EL (cell line): ENCODE measurements around the gene IRX4.
A peak's percentile ranks its signal among the peaks of the same experiment; 100 is the strongest.

Source experiments
- DNase-seq: peaks from one replicate; pipeline ENCODE4 v3.0.0-alpha.2; 2016

IRX4 gene

DNA sequence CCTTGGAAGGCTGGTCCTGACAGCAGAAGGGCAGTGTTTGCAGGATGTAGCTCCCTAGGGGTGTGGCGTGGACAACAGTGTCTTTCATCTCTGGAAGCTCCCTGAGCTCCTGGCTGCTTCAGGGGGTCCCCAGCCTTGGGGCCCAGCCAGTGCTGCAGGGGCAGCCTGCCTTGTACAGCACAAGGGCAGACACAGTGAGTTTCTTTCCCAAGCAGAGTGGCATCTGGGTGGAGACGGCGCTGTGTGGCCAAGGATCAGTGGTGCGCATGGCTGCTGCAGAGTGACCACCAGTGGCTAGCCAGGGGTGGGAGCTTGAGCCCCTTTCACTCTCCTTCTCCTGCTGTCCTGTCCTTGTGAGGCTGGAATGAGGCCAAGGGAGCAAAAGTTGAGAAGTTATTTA, 7.6 kb upstream of the IRX4 start:
- no peak for DNase-seq

DNA sequence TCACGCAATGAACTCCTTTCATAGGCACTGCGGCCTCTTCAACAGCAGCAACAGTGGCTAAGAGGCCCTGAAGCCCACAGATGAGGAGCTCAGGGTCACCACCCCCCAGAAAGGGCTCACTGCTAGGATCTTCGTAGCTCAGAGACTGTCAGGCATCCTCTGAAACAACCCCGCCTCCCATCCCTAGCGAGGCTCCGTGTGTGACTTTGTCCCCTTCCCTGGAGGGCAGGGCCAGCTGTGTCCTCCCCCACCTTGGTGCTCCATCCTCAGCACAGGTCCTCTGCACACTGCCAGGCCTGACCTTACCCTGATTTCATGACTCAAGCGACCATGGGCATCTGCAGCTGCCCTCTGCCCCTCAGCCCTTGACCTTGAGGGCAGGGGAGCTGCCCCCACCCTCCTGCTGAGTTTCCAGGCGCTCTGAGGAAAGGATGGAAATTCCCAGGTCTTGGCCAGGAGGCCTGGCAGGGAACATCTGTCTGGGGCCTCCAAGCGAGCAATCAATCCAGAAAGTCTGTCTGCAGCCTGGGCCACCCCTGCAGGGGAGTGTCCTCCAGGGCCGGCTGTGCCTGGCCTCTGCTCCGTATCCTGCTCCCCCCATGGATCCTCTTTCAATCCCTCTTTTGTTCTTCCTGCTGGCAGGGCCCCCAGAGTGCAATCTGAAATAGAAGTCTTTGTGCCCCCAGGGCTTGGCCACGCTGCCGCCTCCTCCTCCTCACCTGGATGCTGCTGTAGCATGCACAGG, 6.8 kb upstream of the IRX4 start:
- DNase-seq = no peak

DNA sequence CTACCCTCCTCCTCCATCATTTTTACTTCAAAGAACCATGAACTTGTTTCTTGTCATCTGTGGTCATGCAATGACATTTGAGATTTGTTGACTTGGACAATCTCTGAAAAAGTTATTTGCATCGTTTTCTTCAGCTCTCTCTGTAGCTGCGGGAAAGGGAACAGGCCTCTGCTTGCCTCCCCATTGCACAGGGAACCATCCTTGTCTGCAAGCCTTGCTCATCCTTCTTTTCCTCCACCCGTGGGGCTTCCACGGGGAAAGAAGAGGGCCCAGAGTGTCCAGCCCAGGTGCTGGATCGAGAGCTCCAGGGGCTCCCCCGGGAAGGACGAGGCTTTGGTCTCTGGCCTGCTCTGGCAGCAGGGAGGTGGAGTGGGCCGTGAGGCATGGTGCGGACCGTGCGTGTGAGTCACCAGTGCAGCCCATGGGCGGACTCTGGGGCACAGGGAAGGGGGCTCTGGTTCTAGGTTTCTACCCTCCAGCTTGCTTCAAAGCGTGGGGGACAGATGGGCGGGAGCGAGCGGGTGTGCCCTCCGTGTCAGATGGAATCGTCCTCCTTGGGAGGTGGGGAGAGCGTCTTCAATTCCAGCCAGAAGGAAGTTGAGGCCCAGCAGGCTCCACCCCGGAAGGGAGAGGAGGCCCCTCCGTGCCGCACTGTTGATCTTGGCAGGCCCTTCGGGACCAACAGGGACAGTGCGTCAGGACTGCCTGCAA, 6.0 kb upstream of the IRX4 start:
- DNase-seq = no peak

DNA sequence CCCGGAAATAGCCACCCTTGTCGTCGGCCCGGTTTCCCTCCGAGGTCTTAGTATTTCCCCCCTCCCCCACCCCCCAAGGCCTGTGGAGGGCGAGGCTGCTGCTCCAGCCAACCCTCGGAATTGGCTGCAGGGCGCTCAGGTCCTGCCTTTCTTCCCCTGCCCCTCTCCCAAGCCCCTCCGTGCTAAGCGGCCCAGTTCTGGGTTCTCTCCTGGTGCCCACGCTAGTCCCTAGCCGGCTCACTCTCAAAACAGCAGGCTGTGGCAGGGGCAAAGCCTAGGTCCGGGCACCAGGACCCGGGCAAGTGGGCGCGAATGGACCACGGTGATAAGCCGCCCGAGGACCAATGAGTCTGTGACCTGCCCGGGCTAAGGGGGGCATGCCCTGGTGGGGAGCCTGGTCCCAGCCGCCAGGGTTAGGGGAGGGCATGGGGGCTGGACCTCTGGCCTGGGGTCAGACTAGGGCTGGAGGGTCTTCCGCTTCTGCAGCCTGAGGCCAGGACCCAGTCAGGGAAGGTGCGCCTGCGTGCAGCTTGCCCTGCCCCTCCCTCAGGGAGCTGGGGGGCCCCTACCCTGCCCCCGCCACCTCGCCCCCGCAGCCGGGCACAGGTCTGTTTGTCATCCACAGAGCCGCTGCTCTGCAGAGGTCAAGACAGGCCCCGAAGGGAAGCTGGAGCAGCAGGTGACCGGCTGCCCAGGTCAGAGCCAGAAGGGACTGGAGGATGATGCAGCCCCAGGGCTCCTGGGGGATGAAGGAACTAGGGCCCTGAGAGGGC, 5.0 kb upstream of the IRX4 start:
- no peak for DNase-seq

DNA sequence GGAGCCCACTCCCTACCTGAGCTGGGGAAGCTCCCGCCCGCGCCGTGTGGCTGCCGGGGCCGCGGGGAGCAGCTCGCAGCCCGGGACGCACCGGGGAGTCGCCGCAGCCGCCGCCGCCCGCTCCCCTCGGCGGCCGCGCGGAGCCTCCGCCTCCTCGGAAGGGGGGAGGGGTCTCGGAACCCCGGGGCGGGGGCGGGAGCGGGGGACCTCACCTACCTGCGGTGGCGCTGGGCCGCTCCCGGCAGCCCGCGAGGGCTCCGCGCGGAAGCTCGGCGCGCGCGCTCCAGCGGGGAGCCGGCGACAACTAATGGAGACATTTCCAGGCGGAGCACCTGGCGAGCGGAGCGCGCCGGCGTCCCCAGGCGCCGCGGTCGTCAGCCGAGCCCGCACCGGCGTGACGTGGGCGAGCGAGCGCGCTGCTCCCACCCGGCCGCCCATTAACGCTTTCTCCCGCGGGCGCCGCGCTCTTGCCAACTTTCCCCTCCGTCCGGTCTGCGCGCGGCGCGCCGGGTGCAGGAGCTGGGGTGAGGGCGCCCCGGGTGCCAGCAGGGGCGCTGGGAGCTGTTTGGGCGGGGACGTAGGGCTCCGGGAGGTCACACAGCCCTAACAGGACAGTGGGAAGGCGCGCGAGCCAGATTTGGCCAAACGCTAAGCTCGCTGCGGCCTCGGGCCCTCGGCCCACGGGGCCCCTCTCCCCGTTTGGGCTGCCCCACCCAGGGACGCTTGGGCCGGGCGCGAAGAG, 4.3 kb upstream of the IRX4 start:
- no peak for DNase-seq

DNA sequence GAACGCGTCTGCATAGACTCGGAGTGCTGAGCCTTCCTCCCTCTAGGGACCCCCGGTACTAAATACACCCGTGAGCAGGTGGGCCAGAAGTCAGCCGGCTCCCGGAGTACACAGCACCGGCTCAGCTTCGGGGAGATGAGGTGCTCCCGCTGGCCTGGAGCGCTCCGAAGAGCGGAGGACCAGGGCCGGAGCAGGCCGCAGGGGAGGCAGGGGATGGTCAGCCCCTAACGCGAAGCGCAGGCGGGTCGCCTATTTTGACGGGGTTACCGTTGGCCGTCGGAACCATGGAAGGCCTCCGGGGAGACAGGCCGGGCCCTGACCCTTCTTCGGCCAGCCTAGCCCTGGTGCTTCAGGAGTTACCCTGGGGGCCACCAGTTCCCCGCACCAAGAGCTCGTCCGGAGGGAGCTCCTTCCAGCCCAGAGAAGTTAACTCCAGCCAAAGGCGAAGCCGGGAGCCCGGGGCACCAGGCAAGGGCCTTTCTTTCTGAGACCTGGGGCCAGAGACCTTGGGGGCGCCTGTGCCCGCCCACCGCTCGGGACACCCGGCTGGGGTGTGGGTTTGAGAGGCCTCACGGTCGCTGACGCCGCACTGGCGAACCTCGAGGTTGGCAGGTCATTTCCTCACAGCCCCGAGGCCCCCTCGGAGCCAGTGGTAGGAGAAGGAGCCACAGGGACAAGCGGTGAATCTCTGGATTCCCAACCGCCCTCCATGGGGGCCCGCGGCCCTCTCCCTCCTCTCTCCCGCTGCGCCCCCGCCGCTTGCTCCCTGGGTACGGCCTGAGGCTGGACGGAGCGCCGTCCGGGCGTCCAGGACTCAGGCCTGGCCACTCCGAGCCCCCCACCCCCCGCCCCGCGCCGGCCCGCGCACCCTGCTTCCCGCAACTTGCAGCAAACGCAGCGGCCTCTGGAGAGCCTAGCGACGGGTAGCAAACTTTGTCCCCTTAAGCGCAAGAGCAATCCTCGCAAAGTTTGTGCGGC, 3.4 kb upstream of the IRX4 start:
- no peak for DNase-seq

DNA sequence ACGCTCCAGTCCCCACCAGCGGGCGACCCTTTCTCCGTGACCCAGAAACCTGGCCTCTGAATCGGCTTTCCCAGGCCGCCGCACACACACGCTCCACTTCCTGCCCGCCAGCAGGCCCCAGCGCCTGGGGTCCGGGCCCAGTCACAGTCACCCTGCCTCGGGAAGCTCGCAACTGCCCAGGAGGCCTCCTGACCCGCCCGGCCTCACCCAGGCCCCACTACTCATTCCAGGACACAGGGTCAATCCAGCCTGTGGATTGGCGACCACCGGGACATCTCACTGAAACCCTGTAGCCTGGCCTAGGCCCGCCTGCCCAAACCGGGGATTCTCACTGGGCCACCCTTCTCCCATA, 2.7 kb upstream of the IRX4 start:
- DNase-seq = no peak

DNA sequence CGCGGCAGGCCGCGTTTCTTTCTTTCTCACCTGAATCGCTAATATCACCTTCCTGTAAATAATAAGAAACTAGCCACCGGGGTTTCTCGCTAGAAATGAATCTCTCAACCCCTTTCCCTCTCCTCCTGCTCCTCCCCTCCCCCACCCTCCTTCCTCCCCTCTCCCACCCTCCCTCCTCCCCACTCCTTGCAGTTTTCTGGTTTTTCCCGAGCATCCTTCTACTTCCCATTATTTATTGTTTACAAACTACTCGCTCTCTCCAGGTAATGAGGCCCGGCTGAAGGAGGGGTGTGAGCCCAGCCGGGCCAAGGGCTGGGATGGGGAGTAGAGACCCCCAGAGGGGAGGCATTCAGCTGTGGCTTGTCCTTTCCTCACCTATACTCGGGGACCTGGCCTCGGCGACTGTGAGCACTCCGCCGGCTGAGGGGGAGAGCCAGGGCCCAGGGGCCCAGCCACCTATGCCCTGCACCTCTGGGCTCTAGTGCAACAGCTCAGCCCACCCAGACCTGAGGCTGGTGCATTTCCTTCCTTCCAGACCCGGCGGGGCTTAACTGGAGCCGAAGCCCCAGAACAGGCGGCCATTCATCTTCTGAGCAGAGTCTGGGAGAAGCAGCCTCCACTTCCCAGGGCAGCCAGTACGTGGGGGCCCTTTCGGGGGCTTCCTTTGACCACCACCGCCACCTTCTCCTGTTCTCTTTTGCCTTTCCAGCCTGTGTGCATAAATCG, 2.1 kb upstream of the IRX4 start:
- no peak for DNase-seq

DNA sequence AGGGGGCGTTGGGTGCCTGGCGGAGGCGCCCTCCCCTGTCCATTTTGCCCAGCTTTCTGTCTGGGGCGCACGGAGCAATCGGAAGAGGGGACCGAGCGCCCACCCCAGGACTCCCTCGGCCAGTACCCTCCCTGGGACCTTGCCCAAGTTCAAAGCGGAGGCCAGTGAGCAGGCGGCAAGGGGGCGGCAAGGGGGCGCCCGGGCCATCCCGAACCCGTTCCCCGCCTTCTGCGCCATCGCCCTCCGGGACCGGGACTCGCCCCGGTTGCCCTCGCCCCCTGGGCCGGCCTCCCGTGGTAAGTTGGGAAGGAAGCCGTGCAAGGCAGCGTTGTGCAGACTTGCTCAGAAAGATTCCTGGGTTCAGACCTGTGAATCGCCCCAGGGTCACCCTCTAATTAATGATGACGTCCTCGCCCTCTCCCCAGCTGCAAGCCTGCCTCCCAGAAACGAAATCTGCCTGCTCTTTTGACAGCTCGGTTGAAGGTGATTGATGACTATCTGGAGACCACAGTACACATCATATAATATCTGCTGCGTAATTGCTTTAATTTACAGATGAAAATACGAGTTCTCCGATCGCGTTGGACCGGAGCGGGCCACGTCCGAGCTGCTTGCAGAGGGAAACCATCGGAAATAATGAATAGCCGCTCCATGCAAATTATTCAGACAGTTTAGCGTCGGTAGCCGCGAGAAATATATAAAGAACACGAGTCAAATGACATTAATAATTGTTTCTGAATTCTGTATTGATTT, 1.4 kb upstream of the IRX4 start:
- no peak for DNase-seq

DNA sequence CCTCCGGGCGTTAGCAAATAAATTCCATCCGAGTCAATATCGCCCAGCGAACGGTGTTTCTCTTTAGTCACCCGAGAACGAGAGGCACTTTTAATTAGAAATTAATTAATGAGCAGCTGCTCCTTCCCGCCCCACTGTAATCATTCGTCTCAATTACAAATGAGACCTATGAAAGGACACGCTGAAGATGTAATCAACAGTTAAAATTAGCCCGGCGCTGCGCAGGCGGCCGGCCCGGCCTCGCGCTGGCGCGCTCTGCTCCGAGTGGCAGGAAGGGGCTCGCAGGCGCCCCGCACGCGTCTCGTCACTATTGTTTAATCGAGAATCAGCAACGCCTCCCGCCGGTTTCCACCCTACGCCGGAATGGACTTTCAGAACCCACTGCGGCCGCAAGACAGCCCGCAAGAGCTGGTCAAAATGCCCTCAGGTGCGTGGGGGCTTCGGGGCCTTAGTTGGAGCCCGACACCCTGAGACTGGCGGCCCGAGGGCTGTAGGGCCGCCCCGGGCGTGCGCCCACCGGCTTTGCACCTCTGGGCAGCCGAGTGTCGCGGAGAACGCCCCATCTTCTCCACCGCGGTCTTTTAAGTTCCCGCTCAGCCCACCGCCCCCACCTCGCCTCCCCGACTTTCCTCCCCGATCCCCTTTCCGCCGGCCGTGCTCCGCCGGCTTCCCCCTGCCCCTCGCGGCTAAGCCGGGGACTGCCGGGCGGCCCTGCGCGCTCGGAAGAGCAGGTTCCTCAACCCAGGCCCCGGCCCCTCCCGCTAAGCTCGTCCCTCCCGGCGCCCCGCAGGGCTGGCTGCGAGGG, 597 bp upstream of the IRX4 start:
- no peak for DNase-seq

DNA sequence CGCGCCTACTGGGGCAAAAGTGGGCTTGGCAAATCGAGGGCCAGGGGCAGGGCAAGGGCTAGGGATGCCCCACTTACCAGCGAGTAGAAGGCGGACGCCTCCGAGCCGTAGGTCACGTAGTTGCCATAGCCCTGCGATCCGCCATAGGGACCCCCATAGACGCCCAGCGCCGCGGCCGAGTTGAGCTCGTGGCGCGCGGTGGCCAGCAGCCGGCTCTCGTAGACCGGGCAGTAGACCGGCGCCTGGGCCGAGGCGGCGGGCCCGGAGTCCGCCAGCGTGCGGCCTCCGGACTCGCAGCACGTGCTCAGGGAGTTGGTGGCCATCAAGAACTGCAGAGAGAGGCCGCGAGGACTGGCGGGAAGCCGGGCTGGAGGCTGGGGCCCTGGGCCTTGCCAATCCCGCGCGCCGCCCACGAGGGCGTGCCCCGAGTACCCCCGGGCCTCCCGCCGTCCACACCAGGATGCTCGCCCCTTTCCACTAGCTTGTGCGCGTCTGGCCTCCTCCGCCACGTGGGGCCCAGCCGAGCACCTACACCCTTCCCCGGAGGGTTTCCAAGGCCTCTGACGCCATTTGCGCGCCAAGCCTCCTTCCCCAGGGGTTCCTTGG, 891 bp downstream of the IRX4 start:
- DNase-seq = no peak

DNA sequence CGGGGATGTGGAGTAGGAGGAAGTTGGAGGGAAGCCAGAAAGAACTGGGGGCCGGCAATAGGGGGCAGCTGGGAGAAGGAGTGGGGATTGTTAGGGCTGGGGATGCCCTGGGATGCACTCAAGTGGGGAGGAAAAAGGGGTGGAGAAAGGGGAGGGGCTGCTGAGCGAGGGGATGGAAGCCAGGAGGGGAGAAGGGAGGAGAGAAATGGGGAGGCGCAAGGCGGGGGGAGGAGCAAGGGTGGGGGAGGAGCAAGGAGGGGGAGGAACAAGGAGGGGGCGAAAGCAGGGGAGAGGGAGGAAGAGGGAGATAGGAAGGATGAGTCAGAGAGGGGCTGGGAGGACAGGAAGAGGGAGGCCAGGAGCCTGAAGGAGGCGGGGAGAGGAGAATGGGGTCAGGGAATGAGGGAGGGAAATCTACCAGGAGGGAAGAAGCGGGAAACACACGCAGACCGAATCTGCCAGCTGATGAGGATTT, 1.6 kb downstream of the IRX4 start:
- peak; percentile 37 for DNase-seq

DNA sequence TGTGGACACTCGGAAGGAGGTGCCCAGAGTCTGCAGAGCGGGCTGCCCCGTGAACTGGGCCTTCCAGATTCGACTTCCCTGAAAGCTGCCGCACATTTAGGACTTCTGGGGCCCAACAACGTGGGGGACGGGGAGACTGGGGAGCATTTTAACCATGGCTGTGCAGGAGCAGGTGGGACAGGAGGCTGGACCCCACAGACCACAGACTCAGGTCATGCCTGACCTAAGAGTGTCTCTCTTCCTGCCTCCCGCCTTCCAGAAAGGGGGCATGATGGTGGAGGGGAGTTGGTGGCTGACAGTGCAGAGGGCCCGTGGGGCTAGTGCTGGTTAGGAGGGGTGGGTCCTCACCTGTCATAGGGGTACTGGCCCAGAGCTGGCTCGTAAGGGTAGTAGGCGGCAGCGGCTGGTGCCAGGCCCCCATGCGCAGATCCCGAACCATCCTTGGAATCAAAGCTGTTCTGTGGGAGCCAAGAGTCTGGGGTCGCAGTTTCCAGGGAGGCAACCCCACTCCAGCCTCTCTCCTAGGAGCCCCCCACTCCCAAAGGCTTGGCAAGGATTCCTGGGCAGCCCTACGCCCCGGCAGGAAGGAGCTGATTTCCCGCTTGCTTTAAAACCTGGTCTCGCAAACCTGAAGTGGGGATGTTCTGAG, 2.2 kb downstream of the IRX4 start:
- no peak for DNase-seq

DNA sequence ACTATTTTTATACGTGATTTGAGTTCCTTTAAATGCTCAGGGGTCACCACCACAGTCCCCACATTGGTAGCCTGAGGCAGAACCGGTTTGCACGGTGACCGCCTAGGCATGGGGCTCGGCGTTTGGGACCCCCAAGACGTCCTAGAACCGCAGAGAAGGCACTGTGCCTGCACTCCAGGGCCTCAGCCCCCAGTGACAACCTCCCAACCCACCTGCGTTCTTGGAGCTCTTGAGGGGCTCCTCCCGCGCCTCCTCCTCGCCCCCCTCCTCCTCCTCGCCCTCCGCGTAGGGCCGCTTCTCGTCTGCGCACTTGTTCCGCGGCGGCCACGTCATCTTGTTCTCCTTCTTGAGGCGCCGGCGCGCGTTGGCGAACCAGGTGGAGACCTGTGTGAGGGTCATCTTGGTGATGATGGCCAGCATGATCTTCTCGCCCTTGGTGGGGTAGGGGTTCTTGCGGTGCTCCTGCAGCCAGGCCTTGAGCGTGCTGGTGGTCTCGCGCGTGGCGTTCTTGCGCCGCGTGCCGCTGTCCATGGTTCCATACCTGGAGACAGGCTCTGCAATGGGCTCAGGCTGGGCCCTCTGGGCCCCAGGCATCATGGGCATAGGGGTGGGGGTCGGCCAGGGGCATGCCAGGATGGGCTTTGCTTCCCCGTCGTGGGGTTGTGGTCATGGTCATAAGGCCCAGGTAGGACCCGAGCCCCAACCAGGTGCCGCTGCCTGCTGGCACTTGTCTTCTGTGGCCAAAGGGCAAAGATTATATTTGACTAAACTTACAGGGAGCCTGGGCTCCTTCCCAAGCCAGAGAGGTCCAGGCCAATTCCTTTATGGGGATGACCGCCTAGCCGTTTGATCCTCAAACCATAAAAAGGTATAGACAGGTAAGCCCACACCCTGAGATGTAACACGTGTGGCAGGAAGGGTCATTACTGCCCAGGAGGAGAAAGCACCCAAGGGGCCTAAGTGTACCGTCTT, 3.1 kb downstream of the IRX4 start:
- DNase-seq = no peak

DNA sequence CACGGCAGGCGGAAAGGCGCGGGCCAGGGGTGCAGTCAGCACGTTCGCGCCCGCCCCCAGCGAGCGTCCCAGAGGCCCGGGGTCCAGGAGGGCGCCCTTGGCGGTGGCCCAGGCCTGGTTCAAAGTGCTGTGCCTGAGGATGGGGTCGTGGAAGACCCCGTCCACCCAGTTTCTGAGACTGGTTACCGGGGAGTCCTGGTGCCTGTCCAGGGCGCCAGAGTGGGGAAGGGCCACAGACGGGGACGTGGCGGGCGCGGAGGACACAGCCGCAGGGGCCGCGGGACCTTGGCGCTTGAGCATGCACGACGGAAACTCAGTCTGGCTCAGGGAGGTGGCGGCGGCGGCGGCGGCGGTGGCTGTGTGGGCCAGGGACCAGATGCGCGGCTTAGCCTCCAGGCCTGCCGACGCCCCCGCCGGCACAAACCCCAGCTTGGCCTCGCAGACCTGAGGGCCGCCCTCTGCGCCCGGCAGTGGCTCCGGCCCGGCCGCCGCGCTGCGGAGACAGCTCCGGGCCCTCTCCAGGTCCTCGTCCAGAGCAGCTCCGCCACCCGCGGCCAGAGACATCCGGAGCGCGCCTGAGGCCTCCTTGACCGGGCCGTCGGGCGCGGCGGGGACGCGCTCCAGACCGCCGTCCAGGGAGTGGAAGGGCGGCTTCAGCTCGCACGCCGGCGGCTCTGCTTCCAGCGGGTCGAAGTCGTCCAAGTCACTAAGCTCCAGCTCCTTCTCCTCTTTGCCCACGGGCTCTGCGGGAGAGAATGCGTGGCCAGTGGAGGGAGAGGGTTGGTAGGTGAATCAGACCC, 4.5 kb downstream of the IRX4 start:
- DNase-seq = no peak
